Measurements from ENCODE around the gene MYT1. TPM values are rescaled to one million over a fixed set of nuclear protein-coding genes. Genes with fewer than 3 reads are reported as not detected.

Gene MYT1
- total and polyA plus RNA-seq, 2 of the 13 experiments (the other 11 are each of a cell fraction or from before 2014, with no cell fraction given): 0.58 to 2.5 TPM

DNA sequence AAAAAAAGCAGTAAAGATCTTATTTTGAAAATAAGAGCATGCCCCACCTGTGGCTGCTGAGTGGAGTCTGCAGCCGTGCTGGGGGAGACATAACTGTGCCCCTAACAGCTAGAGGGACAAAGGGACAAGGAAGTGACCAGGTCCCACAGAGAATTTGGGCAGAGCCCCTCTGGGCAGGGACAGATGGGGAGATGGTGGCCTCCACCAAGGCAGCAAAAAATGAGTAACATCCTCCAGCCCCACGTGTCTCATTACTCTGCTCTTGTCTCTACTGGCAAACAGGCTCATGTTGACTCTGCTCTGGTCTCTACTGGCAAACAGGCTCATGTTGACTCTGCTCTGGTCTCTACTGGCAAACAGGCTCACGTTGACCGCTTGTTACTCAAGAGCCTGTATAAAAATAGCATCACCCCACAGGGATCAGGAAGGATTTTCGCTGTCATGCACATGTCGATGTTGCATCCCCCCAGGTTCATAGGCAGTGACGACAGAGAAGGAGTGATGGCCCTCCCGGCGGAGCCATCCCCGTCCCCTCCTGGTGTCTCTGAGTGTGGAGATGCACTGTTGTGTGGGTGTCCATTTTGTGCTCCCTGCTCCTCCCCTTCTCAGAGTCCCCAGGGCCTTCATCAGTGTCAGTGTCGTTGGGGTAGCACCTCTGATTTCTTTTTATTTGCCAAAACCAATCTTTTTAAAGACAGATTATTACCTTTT lies 74.0 kb downstream of the MYT1 start (continued):
- TF ChIP-seq HNF4G (IDR thresholded peaks at IDR 0.05; ENCODE audit: borderline replicate concordance, low read depth, low read length) (no peak), HNF4G (CRISPR knock-in tag; IDR thresholded peaks at IDR 0.05; ENCODE audit: borderline replicate concordance, low read depth) (peak; percentile 54; the same call in 1 of the 2 replicates), ZNF143 (CRISPR knock-in tag; IDR thresholded peaks at IDR 0.05) (no peak), FOXC1 (CRISPR knock-in tag; IDR thresholded peaks at IDR 0.05; ENCODE audit: borderline replicate concordance) (peak; percentile 57; the same call in 1 of the 2 replicates), NFATC3 (CRISPR knock-in tag; IDR thresholded peaks at IDR 0.05) (no peak), SOX6 (IDR thresholded peaks at IDR 0.05) (no peak), SOX6 (CRISPR knock-in tag; IDR thresholded peaks at IDR 0.05) (peak; percentile 60; the same call in 1 of the 2 replicates), ZNF547 (CRISPR knock-in tag; IDR thresholded peaks at IDR 0.05) (peak; percentile 93), NPAS2 (CRISPR knock-in tag; IDR thresholded peaks at IDR 0.05; ENCODE audit: borderline replicate concordance) (no peak), RFXAP (CRISPR knock-in tag; IDR thresholded peaks at IDR 0.05; ENCODE audit: borderline replicate concordance) (peak; percentile 57; the same call in 1 of the 2 replicates), ZNF772 (CRISPR knock-in tag; IDR thresholded peaks at IDR 0.05) (no peak), ZBTB21 (CRISPR knock-in tag; IDR thresholded peaks at IDR 0.05) (peak; percentile 79), ZNF24 (IDR thresholded peaks at IDR 0.05) (no peak), FOXK1 (CRISPR knock-in tag; IDR thresholded peaks at IDR 0.05; ENCODE audit: borderline replicate concordance, low read depth) (peak; percentile 80; the same call in 1 of the 2 replicates), MTA1 (CRISPR knock-in tag; IDR thresholded peaks at IDR 0.05; ENCODE audit: borderline replicate concordance) (no peak), SSRP1 (CRISPR knock-in tag; IDR thresholded peaks at IDR 0.05) (no peak), ZNF510 (CRISPR knock-in tag; IDR thresholded peaks at IDR 0.05; ENCODE audit: low read depth) (0 out of 2 replicates have a peak, but pooled peaks have one; percentile 74), GATAD2A (CRISPR knock-in tag; IDR thresholded peaks at IDR 0.05) (peak; percentile 92), ZFP36L1 (CRISPR knock-in tag; IDR thresholded peaks at IDR 0.05) (no peak; the same call in 1 of the 2 replicates), REPIN1 (CRISPR knock-in tag; IDR thresholded peaks at IDR 0.05; ENCODE audit: borderline replicate concordance, low read depth) (no peak), FOSL2 (CRISPR knock-in tag; IDR thresholded peaks at IDR 0.05) (peak; percentile 73), ZBTB7A (CRISPR knock-in tag; IDR thresholded peaks at IDR 0.05) (peak; percentile 85; the same call in 1 of the 2 replicates), BRD4 (CRISPR knock-in tag; IDR thresholded peaks at IDR 0.05) (no peak), ZNF121 (CRISPR knock-in tag; IDR thresholded peaks at IDR 0.05) (no peak), AGO2 (optimal IDR thresholded peaks at IDR 0.05; ENCODE audit: low read depth, low read length) (no peak), ZNF484 (CRISPR knock-in tag; IDR thresholded peaks at IDR 0.05; ENCODE audit: borderline replicate concordance, low read depth) (no peak), ZNF768 (CRISPR knock-in tag; IDR thresholded peaks at IDR 0.05) (no peak), ZNF460 (CRISPR knock-in tag; IDR thresholded peaks at IDR 0.05; ENCODE audit: borderline replicate concordance) (no peak), ISX (CRISPR knock-in tag; conservative IDR thresholded peaks at IDR 0.05) (no peak)
- TF ChIP-seq, protein P1, sequence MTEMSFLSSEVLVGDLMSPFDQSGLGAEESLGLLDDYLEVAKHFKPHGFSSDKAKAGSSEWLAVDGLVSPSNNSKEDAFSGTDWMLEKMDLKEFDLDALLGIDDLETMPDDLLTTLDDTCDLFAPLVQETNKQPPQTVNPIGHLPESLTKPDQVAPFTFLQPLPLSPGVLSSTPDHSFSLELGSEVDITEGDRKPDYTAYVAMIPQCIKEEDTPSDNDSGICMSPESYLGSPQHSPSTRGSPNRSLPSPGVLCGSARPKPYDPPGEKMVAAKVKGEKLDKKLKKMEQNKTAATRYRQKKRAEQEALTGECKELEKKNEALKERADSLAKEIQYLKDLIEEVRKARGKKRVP (CRISPR knock-in tag; IDR thresholded peaks at IDR 0.05): no peak
- TF ChIP-seq, protein P2, sequence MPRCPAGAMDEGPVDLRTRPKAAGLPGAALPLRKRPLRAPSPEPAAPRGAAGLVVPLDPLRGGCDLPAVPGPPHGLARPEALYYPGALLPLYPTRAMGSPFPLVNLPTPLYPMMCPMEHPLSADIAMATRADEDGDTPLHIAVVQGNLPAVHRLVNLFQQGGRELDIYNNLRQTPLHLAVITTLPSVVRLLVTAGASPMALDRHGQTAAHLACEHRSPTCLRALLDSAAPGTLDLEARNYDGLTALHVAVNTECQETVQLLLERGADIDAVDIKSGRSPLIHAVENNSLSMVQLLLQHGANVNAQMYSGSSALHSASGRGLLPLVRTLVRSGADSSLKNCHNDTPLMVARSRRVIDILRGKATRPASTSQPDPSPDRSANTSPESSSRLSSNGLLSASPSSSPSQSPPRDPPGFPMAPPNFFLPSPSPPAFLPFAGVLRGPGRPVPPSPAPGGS (CRISPR knock-in tag; IDR thresholded peaks at IDR 0.05): 0 out of 2 replicates have a peak, but pooled peaks have one; percentile 41

All from HepG2 (cell line).